Measurements from ENCODE around the gene IL24.

GRCh38 chr1:206951318-206952100 is 54.3 kb downstream of the IL24 start:
- TF ChIP-seq REST (IDR thresholded peaks at IDR 0.05; ENCODE audit: insufficient replicate concordance, low read depth) = no peak
- TF ChIP-seq CTCF (IDR thresholded peaks at IDR 0.05; ENCODE audit: insufficient read depth, low read length) = no peak

All from HL-60 (cell line).